HG02642 (cell line): ENCODE measurements around the gene NDEL1.

Experiments used
- ATAC-seq: cut with Tn5 transposase; IDR thresholded peaks from one replicate; pipeline ENCODE4 v1.9.1; 2021; ENCODE audit warnings: mild to moderate bottlenecking; ENCODE audit not compliant: unreplicated experiment, poor library complexity

The NDEL1 gene

GRCh38 chr17:8451933-8452614, 16.4 kb downstream of the NDEL1 start:
- ATAC-seq: no peak

- ATAC-seq: no peak
These were observed 17.6 kb downstream of the NDEL1 start for GRCh38 chr17:8453326-8453725.

GRCh38 chr17:8455665-8456209, 20.1 kb downstream of the NDEL1 start:
- no peak for ATAC-seq

GRCh38 chr17:8458128-8458527, 22.4 kb downstream of the NDEL1 start:
- ATAC-seq: no peak

GRCh38 chr17:8459107-8459506, 23.4 kb downstream of the NDEL1 start:
- ATAC-seq: no peak

- no peak for ATAC-seq
These were observed 24.1 kb downstream of the NDEL1 start for GRCh38 chr17:8459831-8460230.

GRCh38 chr17:8462564-8462963, 26.9 kb downstream of the NDEL1 start:
- no peak for ATAC-seq

GRCh38 chr17:8463099-8463498, 27.4 kb downstream of the NDEL1 start:
- no peak for ATAC-seq

GRCh38 chr17:8464941-8465340, 29.3 kb downstream of the NDEL1 start:
- ATAC-seq: no peak

- ATAC-seq: no peak
These were observed 29.7 kb downstream of the NDEL1 start for GRCh38 chr17:8465356-8465755.

GRCh38 chr17:8465759-8466158, 30.1 kb downstream of the NDEL1 start:
- ATAC-seq: no peak

GRCh38 chr17:8466456-8466855, 30.8 kb downstream of the NDEL1 start:
- ATAC-seq: no peak

- no peak for ATAC-seq
These were observed 31.2 kb downstream of the NDEL1 start for GRCh38 chr17:8466873-8467272.

- ATAC-seq: no peak
These were observed 31.8 kb downstream of the NDEL1 start for GRCh38 chr17:8467527-8467926.

GRCh38 chr17:8468127-8468526, 32.4 kb downstream of the NDEL1 start:
- no peak for ATAC-seq

GRCh38 chr17:8468980-8469379, 33.3 kb downstream of the NDEL1 start:
- ATAC-seq: no peak

- no peak for ATAC-seq
These were observed 34.3 kb downstream of the NDEL1 start for GRCh38 chr17:8469964-8470363.

GRCh38 chr17:8470447-8471047, 34.9 kb downstream of the NDEL1 start:
- no peak for ATAC-seq

- ATAC-seq: no peak
These were observed 37.0 kb downstream of the NDEL1 start for GRCh38 chr17:8472663-8473062.

GRCh38 chr17:8473451-8474192, 37.9 kb downstream of the NDEL1 start:
- no peak for ATAC-seq

GRCh38 chr17:8474826-8475225, 39.1 kb downstream of the NDEL1 start:
- ATAC-seq: no peak
